HUES64 (cell line): ENCODE measurements around the gene SH3BP2.

Experiments used
- H3K27ac ChIP-seq: 2 replicates; pipeline ENCODE4 v1.7.0; 2013; ENCODE audit warnings: low read depth, low read length, inconsistent platforms
- H3K27me3 ChIP-seq: 2 replicates; pipeline ENCODE4 v1.6.1; 2013; ENCODE audit warnings: mild to moderate bottlenecking, low read length; ENCODE audit not compliant: insufficient read depth
- H3K36me3 ChIP-seq: 2 replicates; pipeline ENCODE4 v1.6.1; 2013; ENCODE audit warnings: mild to moderate bottlenecking, low read length; ENCODE audit not compliant: insufficient read depth
- H3K4me1 ChIP-seq: 2 replicates; pipeline ENCODE4 v1.6.1; 2013; ENCODE audit warnings: mild to moderate bottlenecking, low read length, moderate library complexity; ENCODE audit not compliant: insufficient read depth
- H3K4me3 ChIP-seq: 2 replicates; pipeline ENCODE4 v1.5.1; 2013; ENCODE audit warnings: mild to moderate bottlenecking, low read length, moderate library complexity
- H3K9ac ChIP-seq: 2 replicates; pipeline ENCODE4 v1.6.1; 2013; ENCODE audit warnings: mild to moderate bottlenecking, low read depth, low read length
- H3K9me3 ChIP-seq: 2 replicates; pipeline ENCODE4 v1.6.1; 2013; ENCODE audit warnings: low read depth, low read length; ENCODE audit not compliant: insufficient read depth
- WGBS: fragments of 150-250, 120-280 bp; methylation state at CpG from one replicate; pipeline ENCODE4 v1.1.7; 2013; ENCODE audit warnings: missing lambda C conversion rate; 5-methylcytosine and 5-hydroxymethylcytosine counted together

Gene SH3BP2

DNA sequence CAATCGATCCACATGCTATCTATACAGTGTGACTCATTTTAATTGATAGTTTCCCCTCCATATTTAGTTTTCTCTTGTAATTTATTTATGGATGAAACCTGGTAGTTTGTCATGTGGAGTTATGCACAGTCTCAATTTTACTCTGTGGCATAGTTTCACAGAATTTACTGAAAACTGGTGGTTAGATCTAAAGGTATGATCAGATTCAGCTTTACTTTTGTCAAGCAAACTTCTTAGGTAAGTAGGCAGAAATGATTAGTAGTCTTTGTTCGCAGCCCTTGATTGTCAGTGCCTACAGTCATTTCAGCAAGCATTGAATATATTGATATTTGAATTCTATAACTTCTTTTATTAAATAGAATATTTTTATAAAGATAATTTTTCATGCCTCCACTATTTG is 53.3 kb downstream of the SH3BP2 start:
- Histone ChIP-seq H3K9ac (no peak overlapping the region), H3K27ac (no peak overlapping the region), H3K36me3 (no peaks in the 10 kb centered on the region), H3K4me1 (peaks cover 6% of the 10 kb centered on the region; the same call in 1 of the 2 replicates), H3K4me3 (no peak overlapping the region), H3K27me3 (no peaks in the 10 kb centered on the region), H3K9me3 (no peaks in the 10 kb centered on the region)
- 94% methylated on average over 2 of the region's 2 CpGs for WGBS

DNA sequence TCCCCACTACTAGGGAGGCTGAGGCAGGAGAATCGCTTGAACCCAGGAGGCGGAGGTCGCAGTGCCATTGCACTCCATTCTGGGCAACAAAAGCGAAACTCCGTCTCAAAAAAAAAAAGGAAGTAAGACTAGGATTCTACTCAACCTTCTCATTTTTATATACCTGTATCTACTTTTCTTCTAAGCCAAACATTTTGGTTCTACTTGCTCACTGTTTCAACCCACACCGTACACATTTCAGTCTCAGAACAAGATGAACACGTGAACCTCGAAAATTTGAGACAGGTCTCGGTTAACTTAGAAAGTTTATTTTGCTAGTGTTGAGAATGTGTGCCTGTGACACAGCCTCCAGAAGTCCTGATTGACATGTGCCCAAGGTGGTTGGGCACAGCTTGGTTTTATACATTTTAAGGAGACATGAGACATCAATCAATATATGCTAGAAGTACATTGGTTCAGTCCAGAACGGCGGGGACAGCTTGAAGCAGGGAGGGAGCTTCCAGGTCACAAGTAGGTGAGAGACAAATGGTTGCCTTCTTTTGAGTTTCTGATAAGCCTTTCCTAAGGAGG is 54.5 kb downstream of the SH3BP2 start:
- WGBS: 91% methylated on average over 11 of the region's 11 CpGs
- H3K36me3 ChIP-seq: no peaks in the 10 kb centered on the region

DNA sequence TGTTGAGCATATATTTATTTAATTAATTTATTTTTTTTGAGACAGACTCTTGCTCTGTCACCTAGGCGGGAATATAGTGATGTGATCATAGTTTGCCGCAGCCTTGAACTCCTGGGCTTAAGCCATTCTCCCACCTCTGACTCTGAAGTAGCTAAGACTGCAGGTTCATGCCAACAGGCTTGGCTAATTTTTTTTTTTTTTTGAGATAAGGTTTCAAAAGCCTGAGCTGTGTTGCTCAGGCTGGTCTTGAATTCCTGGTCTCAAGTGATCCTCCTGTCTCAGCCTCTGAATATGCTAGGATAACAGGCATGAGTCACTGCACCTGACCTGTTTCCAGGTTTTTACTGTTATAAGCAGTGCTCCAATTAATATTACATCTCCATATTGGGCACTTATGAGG is 55.6 kb downstream of the SH3BP2 start:
- Histone ChIP-seq H3K4me3 (no peak overlapping the region), H3K9ac (no peak overlapping the region), H3K36me3 (peaks cover 5% of the 10 kb centered on the region), H3K9me3 (no peaks in the 10 kb centered on the region), H3K27ac (no peak overlapping the region), H3K27me3 (no peaks in the 10 kb centered on the region), H3K4me1 (no peaks in the 10 kb centered on the region)
- whole genome bisulfite sequencing: 98% methylated on average over 2 of the region's 2 CpGs

More for the DNA sequence above, 54.5 kb downstream of the SH3BP2 start:
- H3K9me3 ChIP-seq: no peaks in the 10 kb centered on the region
- H3K4me1 ChIP-seq: peaks cover 5% of the 10 kb centered on the region; the same call in 1 of the 2 replicates
- H3K9ac ChIP-seq: no peak overlapping the region
- no peak overlapping the region for H3K27ac ChIP-seq
- no peak overlapping the region for H3K4me3 ChIP-seq
- H3K27me3 ChIP-seq: no peaks in the 10 kb centered on the region

DNA sequence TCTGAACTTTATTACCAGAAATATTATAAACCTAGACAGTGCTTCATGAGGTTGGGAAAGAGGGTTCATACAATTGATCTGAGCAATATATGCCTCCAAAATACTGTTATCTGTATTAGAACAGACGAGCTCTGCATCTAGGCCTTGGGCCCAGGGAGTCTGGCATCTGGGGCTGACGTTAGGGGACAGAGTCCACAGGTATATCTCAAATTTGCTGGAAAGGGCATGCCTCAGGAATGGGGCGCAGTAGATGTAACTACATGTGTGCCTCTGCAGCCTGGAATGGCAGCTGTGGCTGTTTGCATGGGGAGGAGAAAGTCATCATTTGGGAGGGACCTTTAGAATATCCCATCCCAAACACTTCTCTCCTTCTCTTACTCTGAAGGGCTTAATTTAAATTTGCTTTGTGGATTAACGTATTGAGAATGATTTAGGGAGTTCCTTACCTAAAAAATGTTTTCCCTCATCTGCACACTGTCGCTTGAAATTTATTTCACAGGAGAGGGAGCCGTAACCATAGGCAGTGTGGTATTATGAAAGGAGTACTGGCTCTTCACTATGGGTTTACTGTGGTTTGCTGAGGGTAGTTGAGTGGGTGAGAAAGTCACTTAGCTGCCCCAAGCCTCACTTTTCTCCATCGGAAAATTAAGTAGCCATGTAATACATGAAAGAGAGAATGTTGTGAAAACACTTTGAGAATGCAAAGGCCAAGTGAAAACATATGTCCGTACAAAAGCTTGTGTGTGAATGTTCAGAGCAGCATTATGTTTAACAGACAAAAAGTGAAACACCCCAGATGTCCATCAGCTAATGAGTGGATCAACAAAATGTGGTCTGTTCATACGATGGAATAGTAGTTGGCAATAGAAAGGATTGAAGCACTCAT is 56.6 kb downstream of the SH3BP2 start:
- Histone ChIP-seq H3K27me3 (no peaks in the 10 kb centered on the region), H3K9me3 (no peaks in the 10 kb centered on the region), H3K4me1 (no peaks in the 10 kb centered on the region), H3K27ac (no peak overlapping the region), H3K4me3 (no peak overlapping the region), H3K9ac (no peak overlapping the region), H3K36me3 (peaks cover 14% of the 10 kb centered on the region)
- 95% methylated on average over 9 of the region's 9 CpGs for WGBS

DNA sequence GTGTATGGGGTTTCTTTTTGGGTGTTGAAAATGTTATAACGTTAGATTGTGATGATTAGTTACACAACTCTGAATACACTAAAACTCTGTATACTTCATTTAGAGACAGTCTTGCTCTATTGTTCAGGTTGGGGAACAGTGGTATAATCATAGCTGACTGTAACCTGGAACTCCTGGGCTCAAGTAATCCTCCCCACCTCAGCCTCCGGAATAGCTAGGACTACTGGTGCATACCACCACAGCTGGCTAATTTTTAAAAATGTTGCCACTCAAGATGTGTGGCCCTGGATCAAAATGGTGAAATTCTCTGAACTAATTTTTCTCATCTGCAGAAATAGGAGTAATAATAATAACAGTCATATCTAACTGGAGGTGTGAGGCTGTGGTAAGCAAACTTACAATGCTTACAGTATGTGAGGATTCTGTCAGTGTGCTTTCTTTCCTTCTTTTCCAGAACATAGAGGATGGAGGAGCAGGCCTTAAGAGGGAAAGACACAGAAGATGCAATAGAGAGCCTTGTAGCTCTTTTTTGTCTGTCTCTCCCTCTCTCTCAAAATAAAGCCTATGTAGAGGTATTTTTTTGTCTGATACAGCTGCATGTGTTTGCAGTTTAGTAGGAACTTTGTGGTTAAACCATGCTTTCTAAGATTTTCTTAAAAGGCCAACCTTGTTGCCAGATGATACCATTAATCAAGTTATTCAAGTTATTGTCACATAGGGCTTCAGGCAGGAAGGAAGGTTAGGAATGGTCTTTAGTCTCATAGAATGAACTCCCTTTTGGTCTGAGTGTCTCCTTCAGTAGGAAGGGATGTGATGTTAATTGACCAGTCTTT is 58.3 kb downstream of the SH3BP2 start:
- H3K4me1 ChIP-seq: no peaks in the 10 kb centered on the region
- 94% methylated on average over 1 of the region's 2 CpGs for WGBS

DNA sequence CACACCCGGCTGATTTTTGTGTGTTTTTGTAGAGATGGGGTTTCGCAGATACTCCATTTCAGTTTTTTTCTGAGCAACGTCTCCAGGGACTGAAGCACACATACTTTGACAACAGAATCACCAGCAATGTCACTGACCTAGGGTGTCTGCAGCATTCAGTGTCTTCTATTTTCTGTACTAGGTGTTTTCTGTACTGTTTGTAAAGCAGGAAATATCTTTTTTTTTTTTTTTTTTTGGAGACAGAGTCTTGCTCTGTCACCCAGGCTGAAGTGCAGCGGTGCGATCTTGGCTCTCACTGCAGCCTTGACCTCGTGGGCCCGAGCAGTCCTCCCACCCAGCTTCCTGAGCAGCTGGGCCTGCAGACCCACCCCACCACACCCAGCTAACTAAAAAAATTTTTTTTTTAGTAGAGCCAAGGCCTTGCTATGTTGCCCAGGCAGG is 59.6 kb downstream of the SH3BP2 start:
- Histone ChIP-seq H3K9me3 (no peaks in the 10 kb centered on the region), H3K27me3 (no peaks in the 10 kb centered on the region), H3K4me1 (no peaks in the 10 kb centered on the region), H3K4me3 (no peak overlapping the region), H3K36me3 (peaks cover 14% of the 10 kb centered on the region), H3K27ac (no peak overlapping the region), H3K9ac (no peak overlapping the region)
- WGBS: 84% methylated on average over 7 of the region's 7 CpGs

More for the DNA sequence above, 58.3 kb downstream of the SH3BP2 start:
- Histone ChIP-seq H3K27me3 (no peaks in the 10 kb centered on the region), H3K9me3 (no peaks in the 10 kb centered on the region), H3K4me3 (no peak overlapping the region), H3K9ac (no peak overlapping the region), H3K27ac (no peak overlapping the region), H3K36me3 (peaks cover 14% of the 10 kb centered on the region)

DNA sequence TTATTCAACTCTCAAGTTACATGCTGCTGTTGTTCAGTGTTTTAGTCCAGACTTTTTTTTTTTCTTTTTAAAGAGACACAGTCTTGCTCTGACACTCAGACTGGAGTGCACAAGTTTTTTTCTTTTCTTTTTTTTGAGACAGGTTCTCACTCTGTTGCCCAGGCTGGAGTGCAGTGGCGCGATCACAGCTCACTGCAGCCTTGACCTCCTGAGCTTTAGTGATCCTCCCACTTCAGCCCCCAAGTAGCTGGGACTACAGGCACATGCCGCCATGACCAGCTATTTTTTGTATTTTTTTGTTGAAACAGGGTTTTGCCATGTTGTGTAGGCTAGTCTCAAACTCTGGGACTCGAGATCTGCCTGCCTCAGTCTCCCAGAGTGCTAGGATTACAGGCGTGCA is 62.7 kb downstream of the SH3BP2 start:
- Histone ChIP-seq H3K27me3 (no peaks in the 10 kb centered on the region), H3K9ac (no peak overlapping the region), H3K4me3 (no peak overlapping the region), H3K4me1 (peaks cover 15% of the 10 kb centered on the region), H3K27ac (no peak overlapping the region), H3K9me3 (no peaks in the 10 kb centered on the region), H3K36me3 (peaks cover 14% of the 10 kb centered on the region)
- 93% methylated on average over 5 of the region's 5 CpGs for WGBS

DNA sequence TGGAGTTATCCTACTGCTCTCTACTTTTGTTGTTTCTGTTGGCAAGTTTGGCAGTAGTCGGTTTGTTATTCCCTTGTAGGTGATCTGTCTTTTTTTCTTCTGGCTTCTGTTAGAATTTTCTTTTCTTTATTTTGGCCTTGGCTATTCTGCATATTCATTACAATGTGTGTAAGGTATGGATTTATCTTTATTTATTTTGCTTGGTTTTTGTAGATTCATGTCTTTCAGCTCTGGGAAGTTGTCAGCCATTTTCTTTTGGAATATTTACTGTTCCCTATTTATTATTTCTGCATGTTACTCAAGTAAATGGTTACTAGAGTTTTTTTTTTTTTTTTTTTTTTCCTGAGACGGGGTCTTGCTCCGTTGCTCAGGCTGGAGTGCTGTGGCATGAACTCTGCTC is 63.4 kb downstream of the SH3BP2 start:
- H3K4me1 ChIP-seq: peaks cover 22% of the 10 kb centered on the region
- no peak overlapping the region for H3K27ac ChIP-seq
- H3K4me3 ChIP-seq: no peak overlapping the region
- H3K9me3 ChIP-seq: no peaks in the 10 kb centered on the region
- H3K27me3 ChIP-seq: no peaks in the 10 kb centered on the region
- H3K9ac ChIP-seq: no peak overlapping the region
- WGBS: 96% methylated on average over 3 of the region's 3 CpGs
- peaks cover 14% of the 10 kb centered on the region for H3K36me3 ChIP-seq

DNA sequence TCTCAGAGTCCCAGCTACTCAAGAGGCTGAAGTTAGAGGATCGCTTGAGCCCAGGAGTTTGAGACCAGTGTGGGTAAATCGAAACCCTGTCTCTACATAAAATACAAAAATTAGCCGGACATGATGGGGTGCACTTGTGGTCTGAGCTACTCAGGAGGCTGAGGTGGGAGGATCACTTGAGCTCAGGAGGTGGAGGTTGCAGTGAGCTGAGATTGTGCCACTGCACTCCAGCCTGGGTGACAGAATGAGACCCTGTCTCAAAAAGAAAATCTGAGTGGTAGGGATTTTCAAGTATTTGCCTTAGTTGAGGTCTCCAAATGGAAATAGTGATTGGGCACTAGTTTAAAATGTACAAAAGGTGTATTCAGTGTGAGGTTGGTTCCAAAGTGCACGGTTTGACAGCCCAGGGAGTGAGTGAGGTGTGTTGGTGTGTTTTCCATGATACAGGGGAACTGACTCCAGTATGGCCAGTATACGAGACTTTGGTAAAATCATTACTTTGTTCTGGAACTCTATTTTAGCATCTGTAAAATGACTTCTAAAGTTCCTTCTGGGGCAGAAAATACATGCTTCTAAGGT is 64.6 kb downstream of the SH3BP2 start:
- Histone ChIP-seq H3K27me3 (no peaks in the 10 kb centered on the region), H3K4me1 (peaks cover 33% of the 10 kb centered on the region), H3K9me3 (no peaks in the 10 kb centered on the region), H3K4me3 (no peak overlapping the region), H3K9ac (no peak overlapping the region), H3K27ac (no peak overlapping the region), H3K36me3 (peaks cover 14% of the 10 kb centered on the region)
- whole genome bisulfite sequencing: 96% methylated on average over 4 of the region's 5 CpGs

DNA sequence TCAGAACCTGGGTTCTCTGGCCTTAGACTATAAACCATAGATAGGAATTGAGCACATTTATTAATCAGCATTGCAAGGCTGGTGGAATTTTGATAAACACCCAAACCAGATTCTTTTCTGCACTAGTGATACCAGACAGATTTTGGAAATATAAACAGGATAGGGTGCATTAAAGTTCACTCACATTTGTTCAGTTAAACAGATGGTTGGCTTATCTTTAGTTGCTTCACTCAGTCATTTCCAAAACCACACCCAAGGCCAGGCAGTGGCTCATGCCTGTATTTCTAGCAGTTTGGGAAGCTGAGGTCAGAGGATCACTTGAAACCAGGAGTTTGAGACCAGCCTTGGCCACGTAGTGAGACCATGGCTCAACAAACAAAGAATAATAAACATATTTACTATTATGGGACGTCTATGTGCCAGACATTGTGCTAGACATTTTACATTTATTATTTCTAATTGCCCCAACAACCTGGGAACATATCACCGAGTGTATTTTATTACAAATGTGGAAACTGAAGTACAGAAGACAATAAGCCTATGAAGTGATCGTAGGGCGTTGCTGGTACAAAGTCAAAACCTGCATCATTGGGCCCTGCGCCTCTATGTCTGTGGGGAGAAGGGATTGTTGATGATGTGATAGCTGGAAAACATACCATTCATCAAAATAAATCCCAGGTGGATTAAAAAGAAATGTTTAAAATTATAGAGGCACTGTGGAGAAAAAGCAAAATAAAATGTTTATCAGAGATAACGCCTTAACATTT is 65.7 kb downstream of the SH3BP2 start:
- no peak overlapping the region for H3K9ac ChIP-seq
- no peaks in the 10 kb centered on the region for H3K9me3 ChIP-seq
- H3K36me3 ChIP-seq: peaks cover 7% of the 10 kb centered on the region
- no peaks in the 10 kb centered on the region for H3K27me3 ChIP-seq
- H3K27ac ChIP-seq: no peak overlapping the region
- H3K4me1 ChIP-seq: peaks cover 39% of the 10 kb centered on the region
- no peak overlapping the region for H3K4me3 ChIP-seq
- 94% methylated on average over 5 of the region's 7 CpGs for WGBS
